ENCODE measurements around the gene SCN4A.
A peak's percentile ranks its signal among the peaks of the same experiment; 100 is the strongest.
"Not testable (repeated sequence)": the region's sequence is repeated elsewhere in the genome, so short reads cannot be mapped to it uniquely, and the experiment has no call there.

Gene SCN4A

GRCh38 chr17:63972796-63973195 lies at the start of gene SCN4A:
TSS of gene SCN4A (minus strand) at chr17:63972918. CDS start at chr17:63972841, 77 bp downstream.
- FAIRE-seq (no peak), DNase-seq (ENCODE audit: extremely low spot score, insufficient read length, low read depth) (no peak)

- peak; percentile 78 for FAIRE-seq
- DNase-seq (ENCODE audit: extremely low spot score, insufficient read length, low read depth): peak; percentile 55
Measured at GRCh38 chr17:64020056-64020766, 47.5 kb upstream of the SCN4A start, which contains the start of gene ICAM2. TSS of gene ICAM2 (minus strand) at chr17:64020633. CDS start at chr17:64006691, 13,942 bp downstream.

GRCh38 chr17:64019551-64019961 lies 46.8 kb upstream of the SCN4A start:
- DNase-seq (ENCODE audit: extremely low spot score, insufficient read length, low read depth); FAIRE-seq: not testable (repeated sequence)

- DNase-seq (ENCODE audit: extremely low spot score, insufficient read length, low read depth) (no peak), FAIRE-seq (no peak)
Measured at GRCh38 chr17:64017381-64017980, 44.8 kb upstream of the SCN4A start.

GRCh38 chr17:64016974-64017373 lies 44.3 kb upstream of the SCN4A start:
- no peak for FAIRE-seq

GRCh38 chr17:64016231-64016784 lies 43.6 kb upstream of the SCN4A start:
- DNase-seq (ENCODE audit: extremely low spot score, insufficient read length, low read depth) (no peak), FAIRE-seq (peak; percentile 35)

More at GRCh38 chr17:64016974-64017373, 44.3 kb upstream of the SCN4A start:
- no peak for DNase-seq (ENCODE audit: extremely low spot score, insufficient read length, low read depth)

GRCh38 chr17:64015447-64015846 lies 42.7 kb upstream of the SCN4A start:
- FAIRE-seq (no peak), DNase-seq (ENCODE audit: extremely low spot score, insufficient read length, low read depth) (no peak)

GRCh38 chr17:64009571-64010402 lies 37.1 kb upstream of the SCN4A start:
- FAIRE-seq (no peak), DNase-seq (ENCODE audit: extremely low spot score, insufficient read length, low read depth) (no peak)

GRCh38 chr17:64008830-64009229 lies 36.1 kb upstream of the SCN4A start:
- no peak for FAIRE-seq
- no peak for DNase-seq (ENCODE audit: extremely low spot score, insufficient read length, low read depth)

- no peak for FAIRE-seq
- DNase-seq (ENCODE audit: extremely low spot score, insufficient read length, low read depth): no peak
Measured at GRCh38 chr17:64008346-64008745, 35.6 kb upstream of the SCN4A start.

- DNase-seq (ENCODE audit: extremely low spot score, insufficient read length, low read depth) (no peak), FAIRE-seq (no peak)
Measured at GRCh38 chr17:64007838-64008282, 35.1 kb upstream of the SCN4A start.

GRCh38 chr17:64007089-64007837 lies 34.5 kb upstream of the SCN4A start:
- not testable (repeated sequence) for DNase-seq (ENCODE audit: extremely low spot score, insufficient read length, low read depth); FAIRE-seq

GRCh38 chr17:64006361-64007088 lies 33.8 kb upstream of the SCN4A start:
- no peak for FAIRE-seq
- no peak for DNase-seq (ENCODE audit: extremely low spot score, insufficient read length, low read depth)

GRCh38 chr17:64005734-64006167 lies 33.0 kb upstream of the SCN4A start:
- DNase-seq (ENCODE audit: extremely low spot score, insufficient read length, low read depth): no peak
- no peak for FAIRE-seq

- no peak for DNase-seq (ENCODE audit: extremely low spot score, insufficient read length, low read depth)
- FAIRE-seq: no peak
Measured at GRCh38 chr17:64004903-64005733, 32.4 kb upstream of the SCN4A start.

GRCh38 chr17:64004218-64004770 lies 31.6 kb upstream of the SCN4A start:
- FAIRE-seq: no peak
- DNase-seq (ENCODE audit: extremely low spot score, insufficient read length, low read depth): no peak

GRCh38 chr17:64003526-64004121 lies 30.9 kb upstream of the SCN4A start:
- DNase-seq (ENCODE audit: extremely low spot score, insufficient read length, low read depth): no peak

More at GRCh38 chr17:64003526-64004121, 30.9 kb upstream of the SCN4A start:
- FAIRE-seq: no peak

All from GM18507 (cell line).